ENCODE data around the gene FILIP1L. TPM values are rescaled to one million over a fixed set of nuclear protein-coding genes. Genes with fewer than 3 reads are reported as not detected.

FILIP1L gene
- total RNA-seq, 1 donor from 2014 or later: 1.5 TPM

DNA sequence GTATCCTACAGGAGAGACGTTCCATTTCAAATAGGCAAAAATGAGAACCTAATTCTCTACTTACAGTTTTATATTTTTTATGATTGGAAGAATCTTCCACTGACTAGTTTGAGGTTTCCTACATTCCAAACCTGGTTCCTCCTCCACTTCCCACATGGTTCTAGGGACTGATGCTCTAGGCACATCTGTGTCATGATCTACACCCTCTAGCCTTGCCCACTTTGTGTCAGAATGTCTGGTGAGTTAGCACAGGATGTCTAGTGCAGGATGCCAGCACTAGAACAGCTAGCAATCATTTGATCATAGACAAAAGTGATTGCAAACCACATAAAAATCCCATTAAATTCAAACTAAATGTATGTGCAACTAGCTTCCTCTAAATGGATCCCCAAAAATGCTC is 26.7 kb upstream of the FILIP1L start:
- TF ChIP-seq, protein P1, sequence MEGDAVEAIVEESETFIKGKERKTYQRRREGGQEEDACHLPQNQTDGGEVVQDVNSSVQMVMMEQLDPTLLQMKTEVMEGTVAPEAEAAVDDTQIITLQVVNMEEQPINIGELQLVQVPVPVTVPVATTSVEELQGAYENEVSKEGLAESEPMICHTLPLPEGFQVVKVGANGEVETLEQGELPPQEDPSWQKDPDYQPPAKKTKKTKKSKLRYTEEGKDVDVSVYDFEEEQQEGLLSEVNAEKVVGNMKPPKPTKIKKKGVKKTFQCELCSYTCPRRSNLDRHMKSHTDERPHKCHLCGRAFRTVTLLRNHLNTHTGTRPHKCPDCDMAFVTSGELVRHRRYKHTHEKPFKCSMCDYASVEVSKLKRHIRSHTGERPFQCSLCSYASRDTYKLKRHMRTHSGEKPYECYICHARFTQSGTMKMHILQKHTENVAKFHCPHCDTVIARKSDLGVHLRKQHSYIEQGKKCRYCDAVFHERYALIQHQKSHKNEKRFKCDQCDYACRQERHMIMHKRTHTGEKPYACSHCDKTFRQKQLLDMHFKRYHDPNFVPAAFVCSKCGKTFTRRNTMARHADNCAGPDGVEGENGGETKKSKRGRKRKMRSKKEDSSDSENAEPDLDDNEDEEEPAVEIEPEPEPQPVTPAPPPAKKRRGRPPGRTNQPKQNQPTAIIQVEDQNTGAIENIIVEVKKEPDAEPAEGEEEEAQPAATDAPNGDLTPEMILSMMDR (IDR thresholded peaks at IDR 0.05): no peak
- POLR2A ChIA-PET: no interaction called here
- DNase-seq (no peak), ATAC-seq (ENCODE audit: low read depth) (no peak)
- CTCF ChIA-PET: no interaction called here
- peaks cover 7% of the 10 kb centered on the region for H3K4me1 Mint-ChIP-seq
- intact Hi-C loops (cut with micrococcal nuclease): no loop called here
- peaks cover 15% of the 10 kb centered on the region for H3K9me3 Mint-ChIP-seq
- no peak overlapping the region for H3K27ac Mint-ChIP-seq
- H3K4me3 Mint-ChIP-seq: no peak overlapping the region
- no peaks in the 10 kb centered on the region for H3K27me3 Mint-ChIP-seq
- peaks cover 22% of the 10 kb centered on the region for H3K36me3 Mint-ChIP-seq (ENCODE audit: low read depth)

DNA sequence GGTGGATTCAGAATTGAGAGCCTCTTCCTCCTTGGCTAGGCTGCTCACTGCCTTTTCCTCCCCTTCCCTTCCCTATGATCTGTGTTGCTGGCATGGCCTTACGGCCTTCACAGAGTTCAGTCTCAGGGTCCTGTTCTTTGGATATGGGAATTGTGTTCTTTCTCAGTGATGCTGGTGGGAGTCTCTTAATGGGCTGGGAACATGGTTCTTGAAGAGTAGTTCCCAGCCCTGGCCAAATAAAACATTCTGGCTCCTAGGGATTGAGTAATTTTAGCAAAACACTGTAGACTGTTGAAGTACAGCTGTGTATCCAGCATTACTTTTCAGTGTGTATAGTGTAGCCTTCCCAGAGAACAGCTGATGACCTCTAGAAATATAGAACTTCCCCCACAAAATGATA is 22.6 kb upstream of the FILIP1L start:
- ChIA-PET CTCF (no interaction called here), POLR2A (no interaction called here)
- DNase-seq: no peak
- Mint-ChIP-seq H3K36me3 (ENCODE audit: low read depth) (peaks cover 4% of the 10 kb centered on the region), H3K4me1 (no peaks in the 10 kb centered on the region), H3K27me3 (no peaks in the 10 kb centered on the region), H3K4me3 (no peak overlapping the region), H3K27ac (no peak overlapping the region), H3K9me3 (no peaks in the 10 kb centered on the region)
- intact Hi-C loops (cut with micrococcal nuclease): no loop called here
- TF ChIP-seq, protein P1 (IDR thresholded peaks at IDR 0.05): no peak
- ATAC-seq (ENCODE audit: low read depth): no peak

DNA sequence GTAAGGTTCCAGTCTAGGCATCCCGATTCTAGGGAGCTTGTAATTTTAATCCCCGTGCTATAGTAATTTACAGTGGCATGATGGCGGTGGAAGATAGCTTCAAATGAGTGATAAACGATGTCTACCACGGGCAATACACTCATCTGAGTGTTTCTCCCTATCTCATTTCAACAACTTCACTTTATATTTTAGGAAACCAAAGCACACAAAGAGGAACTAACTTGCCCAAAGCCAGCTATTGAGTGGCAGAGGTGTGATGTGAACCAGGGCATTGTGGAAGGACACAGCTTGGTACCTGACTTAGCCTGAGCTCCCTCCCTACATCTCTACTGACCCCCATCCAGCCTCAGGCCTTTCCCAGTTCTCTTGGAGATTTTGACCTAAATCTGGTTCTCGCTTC is 16.9 kb upstream of the FILIP1L start:
- Mint-ChIP-seq H3K27me3 (no peaks in the 10 kb centered on the region), H3K4me1 (no peaks in the 10 kb centered on the region), H3K36me3 (ENCODE audit: low read depth) (no peaks in the 10 kb centered on the region), H3K27ac (no peak overlapping the region), H3K9me3 (no peaks in the 10 kb centered on the region), H3K4me3 (no peak overlapping the region)
- CTCF ChIA-PET: no interaction called here
- POLR2A ChIA-PET: interaction anchor here (1.5 kb wide), 1 partner anchor 58 kb away, joined by 7 read pairs; no protein-coding TSS in a partner anchor
- ATAC-seq (ENCODE audit: low read depth): no peak
- DNase-seq: no peak
- TF ChIP-seq, protein P1 (IDR thresholded peaks at IDR 0.05): no peak
- intact Hi-C loops (cut with micrococcal nuclease): no loop called here

GRCh38 chr3:100129941-100130340 is 15.6 kb upstream of the FILIP1L start:
- POLR2A ChIA-PET: no interaction called here
- no peaks in the 10 kb centered on the region for H3K9me3 Mint-ChIP-seq

DNA sequence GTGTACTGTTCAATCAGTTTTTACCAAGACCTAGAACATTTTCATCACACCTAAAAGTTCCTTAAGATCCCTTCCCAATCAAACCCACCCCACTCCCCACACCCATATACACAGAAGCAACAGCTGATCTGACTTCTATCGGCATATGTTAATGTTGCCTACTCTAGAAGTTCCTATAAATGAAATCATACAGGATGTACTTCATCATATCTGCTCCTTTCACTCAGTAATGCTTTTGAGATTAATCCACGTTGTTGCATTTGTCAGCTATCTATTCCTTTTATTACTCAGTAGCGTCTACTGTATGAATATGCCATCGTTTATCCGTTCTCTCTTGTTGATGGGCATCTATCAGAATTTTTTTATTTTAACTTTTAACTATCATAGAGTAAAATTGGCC is 14.3 kb upstream of the FILIP1L start:
- TF ChIP-seq, protein P1 (IDR thresholded peaks at IDR 0.05): no peak
- ATAC-seq (ENCODE audit: low read depth) (no peak), DNase-seq (no peak)
- intact Hi-C loops (cut with micrococcal nuclease): no loop called here
- no peaks in the 10 kb centered on the region for H3K4me1 Mint-ChIP-seq
- H3K27ac Mint-ChIP-seq: no peak overlapping the region
- H3K36me3 Mint-ChIP-seq (ENCODE audit: low read depth): no peaks in the 10 kb centered on the region
- H3K4me3 Mint-ChIP-seq: no peak overlapping the region
- no peaks in the 10 kb centered on the region for H3K9me3 Mint-ChIP-seq
- POLR2A ChIA-PET: no interaction called here
- H3K27me3 Mint-ChIP-seq: no peaks in the 10 kb centered on the region
- CTCF ChIA-PET: no interaction called here

More at GRCh38 chr3:100129941-100130340, 15.6 kb upstream of the FILIP1L start:
- no peak overlapping the region for H3K27ac Mint-ChIP-seq
- ATAC-seq (ENCODE audit: low read depth) (no peak), DNase-seq (no peak)
- intact Hi-C loops (cut with micrococcal nuclease): no loop called here
- no peak overlapping the region for H3K4me3 Mint-ChIP-seq
- no peaks in the 10 kb centered on the region for H3K36me3 Mint-ChIP-seq (ENCODE audit: low read depth)
- H3K4me1 Mint-ChIP-seq: no peaks in the 10 kb centered on the region
- H3K27me3 Mint-ChIP-seq: no peaks in the 10 kb centered on the region
- TF ChIP-seq, protein P1 (IDR thresholded peaks at IDR 0.05): no peak
- CTCF ChIA-PET: no interaction called here
